GM19397 (cell line): ENCODE measurements around the gene AKT1.
"Not testable (repeated sequence)": the region's sequence is repeated elsewhere in the genome, so short reads cannot be mapped to it uniquely, and the experiment has no call there.

Experiments used
- ATAC-seq: cut with Tn5 transposase; IDR thresholded peaks from one replicate; pipeline ENCODE4 v1.9.1; 2021; ENCODE audit warnings: mild to moderate bottlenecking, moderate library complexity; ENCODE audit not compliant: unreplicated experiment

AKT1 gene

GRCh38 chr14:104741803-104742251 lies 53.7 kb downstream of the AKT1 start:
- ATAC-seq: no peak

- no peak for ATAC-seq
These were observed 54.3 kb downstream of the AKT1 start for GRCh38 chr14:104741108-104741802.

- no peak for ATAC-seq
These were observed 55.7 kb downstream of the AKT1 start for GRCh38 chr14:104739546-104740516.

- no peak for ATAC-seq
These were observed 56.5 kb downstream of the AKT1 start for GRCh38 chr14:104739026-104739425.

GRCh38 chr14:104738375-104739019 lies 57.1 kb downstream of the AKT1 start:
- ATAC-seq: no peak

- ATAC-seq: no peak
These were observed 59.5 kb downstream of the AKT1 start for GRCh38 chr14:104735830-104736642.

GRCh38 chr14:104734991-104735779 lies 60.4 kb downstream of the AKT1 start:
- ATAC-seq: no peak

- no peak for ATAC-seq
These were observed 61.0 kb downstream of the AKT1 start for GRCh38 chr14:104734601-104734990.

GRCh38 chr14:104734051-104734587 lies 61.4 kb downstream of the AKT1 start:
- ATAC-seq: no peak

GRCh38 chr14:104732931-104733681 lies 62.4 kb downstream of the AKT1 start:
- no peak for ATAC-seq

GRCh38 chr14:104732355-104732804 lies 63.2 kb downstream of the AKT1 start:
- no peak for ATAC-seq

GRCh38 chr14:104731320-104732294 lies 63.9 kb downstream of the AKT1 start:
- no peak for ATAC-seq

GRCh38 chr14:104730487-104730886 lies 65.1 kb downstream of the AKT1 start:
- no peak for ATAC-seq

- no peak for ATAC-seq
These were observed 65.7 kb downstream of the AKT1 start for GRCh38 chr14:104729835-104730181.

GRCh38 chr14:104729176-104729834 lies 66.2 kb downstream of the AKT1 start:
- ATAC-seq: not testable (repeated sequence)

- ATAC-seq: no peak
These were observed 66.9 kb downstream of the AKT1 start for GRCh38 chr14:104728631-104729030.
